ENCODE data around the gene ZNF43.
A peak's percentile ranks its signal among the peaks of the same experiment; 100 is the strongest.

Gene ZNF43

DNA sequence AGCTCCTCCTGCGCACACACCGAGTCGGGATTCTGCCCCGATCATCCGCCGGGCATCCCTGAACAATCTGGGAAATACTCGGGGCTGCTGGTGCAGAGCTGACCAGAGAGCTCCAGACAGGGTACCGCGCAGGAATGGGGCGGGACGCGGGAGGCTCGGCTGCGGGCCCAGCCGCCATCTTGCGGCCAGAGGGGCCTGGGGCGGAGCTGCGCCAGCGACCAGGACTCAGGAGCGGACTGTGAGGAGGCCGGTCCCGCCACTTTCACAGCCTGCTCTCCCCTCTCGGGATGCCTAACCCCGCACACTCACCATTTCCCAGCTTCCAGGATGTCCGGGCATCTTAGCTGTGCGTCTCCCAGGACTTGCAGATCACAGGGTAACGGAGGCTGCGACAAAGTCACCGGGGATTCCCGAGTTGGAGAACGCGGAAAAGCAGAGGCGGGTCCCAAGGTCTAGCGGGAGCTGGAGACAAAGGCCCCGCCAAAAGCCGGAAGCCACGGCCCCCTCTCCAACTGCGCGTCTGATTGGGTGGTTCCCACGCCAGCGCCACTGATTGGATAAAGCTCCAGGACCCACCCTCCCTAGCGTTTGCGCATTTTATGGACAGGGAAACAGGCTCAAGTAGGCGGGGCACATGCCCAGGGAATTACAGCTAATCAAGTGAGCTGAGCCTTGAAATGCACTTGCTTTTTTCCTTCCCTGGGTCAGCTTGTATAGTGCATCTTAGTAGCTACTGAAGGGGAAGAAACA is 15.8 kb upstream of the ZNF43 start:
- H3K4me3 ChIP-seq (ENCODE audit: insufficient read depth, low read length, poor library complexity, severe bottlenecking) = peak overlapping the region; percentile 85
- H3K9me3 ChIP-seq (ENCODE audit: insufficient read depth, low read length) = no peaks in the 10 kb centered on the region
- H3K27me3 ChIP-seq (ENCODE audit: low read length) = no peaks in the 10 kb centered on the region
- peak overlapping the region; percentile 60 for H3K27ac ChIP-seq (ENCODE audit: low read depth, low read length)
- H3K79me2 ChIP-seq (ENCODE audit: insufficient read depth, low read length) = peaks cover 20% of the 10 kb centered on the region; the same call in 1 of the 2 replicates
- peak overlapping the region; percentile 79 for H3K9ac ChIP-seq (ENCODE audit: low read length)
- H3K9me2 ChIP-seq (replicated peaks; ENCODE audit: insufficient read depth, low read length) = no peaks in the 10 kb centered on the region
- peak overlapping the region; percentile 55 for H3K4me2 ChIP-seq (ENCODE audit: low read depth, low read length, poor library complexity, severe bottlenecking)
- TF ChIP-seq, protein P1, sequence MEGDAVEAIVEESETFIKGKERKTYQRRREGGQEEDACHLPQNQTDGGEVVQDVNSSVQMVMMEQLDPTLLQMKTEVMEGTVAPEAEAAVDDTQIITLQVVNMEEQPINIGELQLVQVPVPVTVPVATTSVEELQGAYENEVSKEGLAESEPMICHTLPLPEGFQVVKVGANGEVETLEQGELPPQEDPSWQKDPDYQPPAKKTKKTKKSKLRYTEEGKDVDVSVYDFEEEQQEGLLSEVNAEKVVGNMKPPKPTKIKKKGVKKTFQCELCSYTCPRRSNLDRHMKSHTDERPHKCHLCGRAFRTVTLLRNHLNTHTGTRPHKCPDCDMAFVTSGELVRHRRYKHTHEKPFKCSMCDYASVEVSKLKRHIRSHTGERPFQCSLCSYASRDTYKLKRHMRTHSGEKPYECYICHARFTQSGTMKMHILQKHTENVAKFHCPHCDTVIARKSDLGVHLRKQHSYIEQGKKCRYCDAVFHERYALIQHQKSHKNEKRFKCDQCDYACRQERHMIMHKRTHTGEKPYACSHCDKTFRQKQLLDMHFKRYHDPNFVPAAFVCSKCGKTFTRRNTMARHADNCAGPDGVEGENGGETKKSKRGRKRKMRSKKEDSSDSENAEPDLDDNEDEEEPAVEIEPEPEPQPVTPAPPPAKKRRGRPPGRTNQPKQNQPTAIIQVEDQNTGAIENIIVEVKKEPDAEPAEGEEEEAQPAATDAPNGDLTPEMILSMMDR (IDR thresholded peaks at IDR 0.05; ENCODE audit: insufficient read depth, low read length, poor library complexity, severe bottlenecking) = no peak
- TF ChIP-seq EZH2phosphoT487 (conservative IDR thresholded peaks at IDR 0.05; ENCODE audit: low read length) = no peak
- no peaks in the 10 kb centered on the region for H3K36me3 ChIP-seq (ENCODE audit: low read length)
- no peaks in the 10 kb centered on the region for H4K20me1 ChIP-seq (ENCODE audit: low read depth, low read length)
- peak overlapping the region; percentile 91 for H2AFZ ChIP-seq (ENCODE audit: low read depth, low read length, severe bottlenecking)
- H3F3A ChIP-seq (ENCODE audit: insufficient read depth) = no peaks in the 10 kb centered on the region

DNA sequence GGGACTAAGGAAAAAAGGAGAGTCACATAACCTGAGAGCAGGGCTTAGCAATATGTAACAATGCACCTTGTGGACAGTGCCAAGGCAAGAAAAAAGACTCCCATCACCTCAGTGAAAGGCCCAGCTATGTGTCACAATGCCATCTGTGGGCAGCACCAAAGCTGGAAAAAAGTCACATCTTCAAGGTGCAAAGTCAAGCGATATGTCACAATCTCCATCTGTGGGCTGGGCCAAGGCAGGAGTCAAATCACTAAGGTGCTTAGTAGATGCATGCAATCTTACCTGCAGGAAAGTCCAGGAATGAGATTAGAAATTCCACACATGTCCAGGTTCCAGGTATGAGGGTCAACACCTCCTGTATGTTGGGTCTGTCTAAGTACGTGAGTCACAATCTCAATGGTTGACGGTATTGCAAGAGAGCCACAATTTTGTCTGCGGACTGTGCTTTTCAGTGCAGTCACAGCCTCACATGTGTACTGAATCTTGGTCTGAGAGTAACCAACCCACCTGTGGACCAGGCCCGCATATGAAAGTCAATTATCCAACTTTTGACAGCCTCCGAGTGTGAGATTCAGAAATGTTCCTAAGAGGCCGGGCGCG is 14.8 kb upstream of the ZNF43 start:
- Histone ChIP-seq H3K4me3 (ENCODE audit: insufficient read depth, low read length, poor library complexity, severe bottlenecking) (peak overlapping the region; percentile 85), H3K9ac (ENCODE audit: low read length) (no peak overlapping the region), H3K4me2 (ENCODE audit: low read depth, low read length, poor library complexity, severe bottlenecking) (peak overlapping the region; percentile 55), H3F3A (ENCODE audit: insufficient read depth) (no peaks in the 10 kb centered on the region), H3K79me2 (ENCODE audit: insufficient read depth, low read length) (peaks cover 20% of the 10 kb centered on the region; the same call in 1 of the 2 replicates), H4K20me1 (ENCODE audit: low read depth, low read length) (no peaks in the 10 kb centered on the region), H2AFZ (ENCODE audit: low read depth, low read length, severe bottlenecking) (no peak overlapping the region), H3K27ac (ENCODE audit: low read depth, low read length) (no peak overlapping the region), H3K27me3 (ENCODE audit: low read length) (no peaks in the 10 kb centered on the region), H3K36me3 (ENCODE audit: low read length) (no peaks in the 10 kb centered on the region), H3K9me2 (replicated peaks; ENCODE audit: insufficient read depth, low read length) (no peaks in the 10 kb centered on the region), H3K9me3 (ENCODE audit: insufficient read depth, low read length) (no peaks in the 10 kb centered on the region)
- TF ChIP-seq, protein P1 (IDR thresholded peaks at IDR 0.05; ENCODE audit: insufficient read depth, low read length, poor library complexity, severe bottlenecking) = no peak
- no peak for TF ChIP-seq EZH2phosphoT487 (conservative IDR thresholded peaks at IDR 0.05; ENCODE audit: low read length)

DNA sequence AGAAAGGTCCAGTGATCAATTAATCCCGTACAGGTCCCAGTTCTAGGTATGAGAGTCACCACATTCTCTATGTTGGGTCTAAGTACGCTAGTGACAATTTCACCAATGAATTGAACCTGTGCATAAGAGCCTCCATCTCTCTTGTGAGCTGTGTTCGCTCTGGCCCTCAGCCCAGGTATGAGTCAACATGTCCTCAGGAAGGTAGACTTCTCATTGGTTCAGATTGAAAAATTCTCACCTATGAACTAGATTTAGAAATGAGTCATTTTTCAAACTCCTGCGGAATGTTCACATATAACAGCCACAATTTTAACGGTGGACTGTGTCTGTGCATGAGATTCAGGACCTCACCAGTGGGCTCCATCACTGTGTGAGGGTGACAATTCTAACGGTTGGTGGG is 12.7 kb upstream of the ZNF43 start:
- H3K9me2 ChIP-seq (replicated peaks; ENCODE audit: insufficient read depth, low read length) = no peaks in the 10 kb centered on the region
- H3K27me3 ChIP-seq (ENCODE audit: low read length) = no peaks in the 10 kb centered on the region
- no peak overlapping the region for H2AFZ ChIP-seq (ENCODE audit: low read depth, low read length, severe bottlenecking)
- H3K36me3 ChIP-seq (ENCODE audit: low read length) = no peaks in the 10 kb centered on the region
- H3K9ac ChIP-seq (ENCODE audit: low read length) = no peak overlapping the region
- TF ChIP-seq EZH2phosphoT487 (conservative IDR thresholded peaks at IDR 0.05; ENCODE audit: low read length) = no peak
- TF ChIP-seq, protein P1 (IDR thresholded peaks at IDR 0.05; ENCODE audit: insufficient read depth, low read length, poor library complexity, severe bottlenecking) = no peak
- H3F3A ChIP-seq (ENCODE audit: insufficient read depth) = no peaks in the 10 kb centered on the region
- H3K9me3 ChIP-seq (ENCODE audit: insufficient read depth, low read length) = no peaks in the 10 kb centered on the region
- H4K20me1 ChIP-seq (ENCODE audit: low read depth, low read length) = no peaks in the 10 kb centered on the region
- H3K4me2 ChIP-seq (ENCODE audit: low read depth, low read length, poor library complexity, severe bottlenecking) = no peak overlapping the region
- peaks cover 20% of the 10 kb centered on the region; the same call in 1 of the 2 replicates for H3K79me2 ChIP-seq (ENCODE audit: insufficient read depth, low read length)
- H3K27ac ChIP-seq (ENCODE audit: low read depth, low read length) = no peak overlapping the region
- H3K4me3 ChIP-seq (ENCODE audit: insufficient read depth, low read length, poor library complexity, severe bottlenecking) = no peak overlapping the region
